Caco-2 (cell line): ENCODE measurements around the gene VPREB1. TPM values are rescaled to one million over a fixed set of nuclear protein-coding genes. Genes with fewer than 3 reads are reported as not detected.

ENCODE experiments used
- Bru-seq: library from RNA; stranded (reverse); fragments of 400-500 nt; gene quantifications from one replicate; lab custom pipeline; 2021; lab: Mats Ljungman, UMichigan
- BruChase-seq, 2 experiments: library from RNA; stranded (reverse); fragments of 400-500 nt; gene quantifications; one replicate each; lab custom pipeline; 2021; lab: Mats Ljungman, UMichigan
- BruUV-seq: library from RNA; stranded (reverse); fragments of 400-500 nt; replicated peaks from 2 replicates; lab custom pipeline; 2021; lab: Mats Ljungman, UMichigan
- CTCF ChIA-PET: fragments of 300-600 bp; sonication (Branson Sonifier 250); formaldehyde crosslinking; loops from one replicate; lab custom pipeline; 2022; ENCODE audit warnings: antibody characterized with exemption; lab: Charles Lee
- POLR2A ChIA-PET: fragments of 300-600 bp; sonication (Branson Sonifier 250); formaldehyde crosslinking; loops from one replicate; lab custom pipeline; 2022; ENCODE audit warnings: antibody characterized with exemption; lab: Charles Lee
- DNase-seq, 2 experiments: peaks; one replicate each; pipeline versions ENCODE4 v3.0.0 to v3.0.0-alpha.2; 2020 to 2022
- H3K27me3 ChIP-seq: replicated peaks from 2 replicates; pipeline ENCODE4 v1.6.0; 2011; ENCODE audit warnings: low read length; ENCODE audit not compliant: control insufficient read depth, insufficient read depth
- H3K36me3 ChIP-seq: 2 replicates; pipeline ENCODE4 v1.5.1; 2011; ENCODE audit warnings: low read length; ENCODE audit not compliant: control insufficient read depth, insufficient read depth
- H3K4me1 ChIP-seq: fragments of 250-450 bp; sonication (Bioruptor Pico); 2 replicates; pipeline ENCODE4 v1.5.1; 2020; ENCODE audit warnings: mild to moderate bottlenecking
- H3K4me3 ChIP-seq: 2 replicates; pipeline ENCODE4 v1.5.1; 2011; ENCODE audit warnings: low read depth, mild to moderate bottlenecking, control low read depth, low read length
- H3K9me3 ChIP-seq: fragments of 250-450 bp; sonication (Bioruptor Pico); 2 replicates; pipeline ENCODE4 v1.5.1; 2020; ENCODE audit warnings: mild to moderate bottlenecking, moderate library complexity
- H3K27ac Mint-ChIP-seq: one replicate; pipeline ENCODE4 v1.8.0; 2022; ENCODE audit warnings: mixed read lengths; ENCODE audit not compliant: unreplicated experiment
- H3K27me3 Mint-ChIP-seq: one replicate; pipeline ENCODE4 v1.8.0; 2022; ENCODE audit warnings: mixed read lengths; ENCODE audit not compliant: insufficient read depth, unreplicated experiment
- H3K36me3 Mint-ChIP-seq: one replicate; pipeline ENCODE4 v1.8.0; 2022; ENCODE audit warnings: mild to moderate bottlenecking, mixed read lengths; ENCODE audit not compliant: insufficient read depth, unreplicated experiment
- H3K4me1 Mint-ChIP-seq: one replicate; pipeline ENCODE4 v1.8.0; 2022; ENCODE audit warnings: low read depth, mixed read lengths; ENCODE audit not compliant: unreplicated experiment
- H3K4me3 Mint-ChIP-seq: one replicate; pipeline ENCODE4 v1.8.0; 2022; ENCODE audit warnings: mild to moderate bottlenecking, moderate library complexity, mixed read lengths; ENCODE audit not compliant: unreplicated experiment
- H3K9me3 Mint-ChIP-seq: one replicate; pipeline ENCODE4 v1.8.0; 2022; ENCODE audit warnings: mixed read lengths; ENCODE audit not compliant: unreplicated experiment
- CTCF ChIP-seq, 2 experiments: fragments of 200-600 bp in 1 of 2; IDR thresholded peaks; 1 replicate in 1 of 2; 2 replicates in 1 of 2; pipeline versions ENCODE4 v1.5.1 to v1.8.0; 2011 to 2022; ENCODE audit warnings: antibody characterized with exemption in 1 of 2, control low read depth in 1 of 2, inconsistent platforms in 1 of 2, low read depth in 1 of 2, low read length in 1 of 2, mild to moderate bottlenecking in 1 of 2, moderate library complexity in 1 of 2; ENCODE audit not compliant: insufficient read depth in 1 of 2, severe bottlenecking in 1 of 2, unreplicated experiment in 1 of 2
- intact Hi-C: fragments of 100-400 bp; cut with micrococcal nuclease; formaldehyde crosslinking; loops from one replicate; pipeline ENCODE4 v1.10.0; 2022; ENCODE audit not compliant: unreplicated experiment
- long read RNA-seq: library from polyadenylated mRNA; stranded (forward); transcript quantifications from one replicate; pipeline ENCODE4 v2.0.0, GENCODE V29; 2022
- total RNA-seq: library from RNA; stranded (reverse); gene quantifications from 2 replicates; pipeline ENCODE4 v1.2.3, GENCODE V29; 2022

Gene VPREB1
- total RNA-seq (not detected in 2 replicates), Bru-seq, nascent RNA (not detected), BruChase-seq, experiment 1, labeled RNA remaining after a 2-hour chase (not detected), BruChase-seq, experiment 2, labeled RNA remaining after a 6-hour chase (not detected)
- long read RNA-seq, result 0 reads

DNA sequence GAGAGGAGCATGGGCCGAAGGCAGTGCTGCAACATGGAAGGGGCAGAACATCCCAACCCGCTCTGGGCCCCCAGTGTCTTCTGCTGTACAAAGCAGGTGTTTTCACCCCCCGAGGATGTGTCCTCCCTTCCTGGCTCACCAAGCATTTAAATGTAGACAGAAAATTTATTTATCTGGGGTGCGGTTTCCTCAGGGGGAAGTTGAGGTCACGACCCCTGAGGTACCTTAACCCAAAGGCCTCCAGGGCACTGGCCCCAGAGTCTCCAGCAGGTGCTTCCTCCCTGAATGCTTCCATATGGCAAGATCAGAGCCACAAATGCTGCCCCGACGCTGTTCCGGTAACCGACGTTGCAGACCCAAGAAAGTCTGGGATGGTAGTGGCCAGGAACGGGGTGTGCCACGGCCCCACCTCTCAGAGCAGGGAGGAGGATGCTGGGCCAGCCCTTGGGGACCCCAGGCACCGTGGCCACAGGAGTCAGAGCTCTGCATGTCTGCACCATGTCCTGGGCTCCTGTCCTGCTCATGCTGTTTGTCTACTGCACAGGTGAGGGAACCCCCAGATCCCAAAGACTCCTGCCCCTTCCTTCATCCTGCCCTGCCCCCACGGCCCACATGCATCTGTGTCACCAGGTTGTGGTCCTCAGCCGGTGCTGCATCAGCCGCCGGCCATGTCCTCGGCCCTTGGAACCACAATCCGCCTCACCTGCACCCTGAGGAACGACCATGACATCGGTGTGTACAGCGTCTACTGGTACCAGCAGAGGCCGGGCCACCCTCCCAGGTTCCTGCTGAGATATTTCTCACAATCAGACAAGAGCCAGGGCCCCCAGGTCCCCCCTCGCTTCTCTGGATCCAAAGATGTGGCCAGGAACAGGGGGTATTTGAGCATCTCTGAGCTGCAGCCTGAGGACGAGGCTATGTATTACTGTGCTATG, at the start of gene VPREB1:
Gene VPREB1, plus strand, starts transcription at position 471 of the 935 bp plus-strand sequence. Its CDS starts 28 bp downstream, at position 499.
- Histone ChIP-seq H3K4me1 (no peaks in the 10 kb centered on the region), H3K9me3 (no peaks in the 10 kb centered on the region), H3K36me3 (no peaks in the 10 kb centered on the region; the same call in 1 of the 2 replicates), H3K4me3 (no peak within 1 kb of the TSS), H3K27me3 (no peaks in the 10 kb centered on the region)
- Mint-ChIP-seq H3K4me3 (no peak within 1 kb of the TSS), H3K9me3 (no peaks in the 10 kb centered on the region), H3K36me3 (no peaks in the 10 kb centered on the region), H3K27ac (no peak within 1 kb of the TSS), H3K27me3 (peaks cover 7% of the 10 kb centered on the region), H3K4me1 (no peaks in the 10 kb centered on the region)
- POLR2A ChIA-PET, result no interaction called here
- intact Hi-C loops, result no loop called here
- BruUV-seq, result no TSS peak
- DNase-seq, result no peak
- CTCF ChIA-PET, result no interaction called here
- TF ChIP-seq CTCF (IDR thresholded peaks at IDR 0.05; ENCODE audit: insufficient read depth in 1 of 2, low read depth in 1 of 2, low read length in 1 of 2, severe bottlenecking in 1 of 2, unreplicated experiment in 1 of 2), result no peak

- H3K9me3 ChIP-seq, result no peaks in the 10 kb centered on the region
- POLR2A ChIA-PET, result no interaction called here
- H3K36me3 ChIP-seq, result no peaks in the 10 kb centered on the region
- H3K36me3 Mint-ChIP-seq, result no peaks in the 10 kb centered on the region
- H3K27me3 Mint-ChIP-seq, result peaks cover 19% of the 10 kb centered on the region
- no TSS peak for BruUV-seq
- no peak overlapping the region for H3K4me3 ChIP-seq
- H3K9me3 Mint-ChIP-seq, result no peaks in the 10 kb centered on the region
- intact Hi-C loops, result loop anchor here (2.0 kb wide), 1 partner anchor 38 kb away; no protein-coding TSS in a partner anchor
- no peak overlapping the region for H3K27ac Mint-ChIP-seq
- no peak for DNase-seq
- CTCF ChIA-PET, result interaction anchor here (1.8 to 1.9 kb wide), 2 partner anchors 9 to 26 kb away, joined by 5 to 7 read pairs; no protein-coding TSS in a partner anchor
- H3K27me3 ChIP-seq, result no peaks in the 10 kb centered on the region; the same call in 1 of the 2 replicates
- no peak overlapping the region for H3K4me3 Mint-ChIP-seq
- peaks cover 8% of the 10 kb centered on the region for H3K4me1 Mint-ChIP-seq
- H3K4me1 ChIP-seq, result no peaks in the 10 kb centered on the region
- TF ChIP-seq CTCF (IDR thresholded peaks at IDR 0.05; ENCODE audit: insufficient read depth in 1 of 2, low read depth in 1 of 2, low read length in 1 of 2, severe bottlenecking in 1 of 2, unreplicated experiment in 1 of 2), result no peak
Measured at GRCh38 chr22:22194931-22195264, 49.7 kb upstream of the VPREB1 start.

DNA sequence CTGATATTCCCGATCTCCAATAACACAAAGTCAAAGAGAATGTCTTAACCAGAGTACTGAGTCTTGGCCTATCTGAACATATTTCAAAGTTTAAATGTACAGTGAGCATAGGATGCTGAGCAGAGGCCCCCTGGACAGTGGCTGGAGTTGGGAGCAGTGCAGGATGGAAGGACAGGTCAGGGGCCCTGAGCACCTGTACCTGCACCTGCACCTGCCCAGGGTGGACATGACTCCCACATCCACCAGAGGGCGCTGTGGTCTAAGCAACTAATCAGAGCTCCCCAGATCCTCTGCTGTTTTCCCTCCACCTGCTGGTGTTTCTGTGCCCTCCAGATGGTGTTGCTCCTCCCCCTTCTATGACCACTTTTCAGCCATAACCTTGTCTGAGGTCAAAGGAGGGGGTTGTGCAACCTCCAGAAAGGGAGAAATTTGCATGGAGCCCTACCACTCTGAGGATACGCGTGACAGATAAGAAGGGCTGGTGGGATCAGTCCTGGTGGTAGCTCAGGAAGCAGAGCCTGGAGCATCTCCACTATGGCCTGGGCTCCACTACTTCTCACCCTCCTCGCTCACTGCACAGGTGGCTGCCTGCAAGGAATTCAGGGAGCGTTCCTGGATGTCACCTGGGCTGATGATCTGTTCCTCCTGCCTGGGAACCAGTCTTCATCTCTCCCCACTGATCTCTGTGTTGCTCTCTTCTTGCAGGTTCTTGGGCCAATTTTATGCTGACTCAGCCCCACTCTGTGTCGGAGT, 49.1 kb upstream of the VPREB1 start:
- peak; percentile 94 to 95 for TF ChIP-seq CTCF (IDR thresholded peaks at IDR 0.05; ENCODE audit: insufficient read depth in 1 of 2, low read depth in 1 of 2, low read length in 1 of 2, severe bottlenecking in 1 of 2, unreplicated experiment in 1 of 2)
- Histone ChIP-seq H3K36me3 (no peaks in the 10 kb centered on the region), H3K4me1 (no peaks in the 10 kb centered on the region), H3K9me3 (no peaks in the 10 kb centered on the region), H3K27me3 (no peaks in the 10 kb centered on the region; the same call in 1 of the 2 replicates), H3K4me3 (no peak overlapping the region)
- no TSS peak for BruUV-seq
- H3K9me3 Mint-ChIP-seq, result no peaks in the 10 kb centered on the region
- DNase-seq, result peak; percentile 88 to 92
- intact Hi-C loops, result loop anchor here (2.0 kb wide), 1 partner anchor 39 kb away; no protein-coding TSS in a partner anchor
- H3K4me3 Mint-ChIP-seq, result no peak overlapping the region
- H3K4me1 Mint-ChIP-seq, result peaks cover 8% of the 10 kb centered on the region
- POLR2A ChIA-PET, result no interaction called here
- H3K27ac Mint-ChIP-seq, result no peak overlapping the region
- no peaks in the 10 kb centered on the region for H3K36me3 Mint-ChIP-seq
- peaks cover 24% of the 10 kb centered on the region for H3K27me3 Mint-ChIP-seq
- CTCF ChIA-PET, result interaction anchor here (0.7 to 1.9 kb wide), 9 partner anchors 8 to 165 kb away, joined by 3 to 7 read pairs (median 4); no protein-coding TSS in a partner anchor
